Measurements from ENCODE around the gene ZNF202. TPM values are rescaled to one million over a fixed set of nuclear protein-coding genes. Genes with fewer than 3 reads are reported as not detected.

The ZNF202 gene
- 10.6 TPM for total RNA-seq
- long read RNA-seq, partial matches to known transcripts: 1 of 10 reads
- long read RNA-seq, other reads (novel, unspliced or antisense): 7 of 10 reads

DNA sequence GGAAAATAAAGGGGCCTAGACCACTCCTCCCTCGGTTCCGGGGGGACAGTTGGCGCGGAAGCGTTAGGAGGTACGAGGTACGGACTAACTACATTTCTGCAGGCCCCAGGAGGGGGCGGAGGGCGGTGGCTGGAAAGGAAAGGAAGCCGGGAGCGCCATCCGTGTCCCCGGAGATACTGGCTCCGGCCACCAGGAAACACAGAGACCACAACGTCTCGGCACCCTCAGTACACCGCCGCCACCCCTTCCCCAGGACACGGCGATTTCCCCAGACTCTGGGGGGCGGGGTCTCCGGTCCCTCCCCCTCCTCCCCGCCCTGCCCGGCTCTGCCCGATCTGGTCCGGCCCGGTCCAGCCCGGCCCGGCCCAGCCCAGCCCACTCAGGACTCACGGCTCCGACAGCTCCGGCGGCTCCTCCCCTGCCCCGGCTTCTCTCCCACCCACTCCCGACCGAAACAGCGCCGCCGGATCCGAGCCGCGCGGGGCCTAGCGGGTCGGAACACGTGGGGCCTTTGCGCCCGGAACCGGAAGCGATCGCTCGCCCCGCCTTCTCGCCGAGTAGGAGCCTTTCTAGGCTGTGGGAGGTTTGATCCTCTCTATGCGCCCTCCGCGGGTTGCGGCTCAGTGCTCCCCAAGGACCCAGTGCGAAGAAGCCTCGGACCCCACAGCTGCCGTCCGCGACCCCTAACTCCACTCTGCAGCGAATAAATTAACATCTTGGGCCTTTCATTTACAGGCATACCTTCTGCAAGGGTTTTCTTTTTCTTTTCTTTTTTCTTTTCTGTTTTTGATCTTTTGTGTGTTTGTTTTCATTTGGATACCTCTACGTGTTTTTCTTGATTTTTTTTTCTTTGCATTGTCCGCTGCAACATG is at the start of gene ZNF202:
Gene ZNF202 (minus strand): TSS at position 502 of the 872 bp plus-strand sequence. CDS start 10,772 bp downstream, outside the sequence.
- H3K9me3 ChIP-seq: no peaks in the 10 kb centered on the region
- H3K4me3 ChIP-seq: peak within 1 kb of the TSS; percentile 98
- intact Hi-C loops (cut with DNase I): no loop called here
- peak; percentile 96 for DNase-seq
- TF ChIP-seq, protein P1, sequence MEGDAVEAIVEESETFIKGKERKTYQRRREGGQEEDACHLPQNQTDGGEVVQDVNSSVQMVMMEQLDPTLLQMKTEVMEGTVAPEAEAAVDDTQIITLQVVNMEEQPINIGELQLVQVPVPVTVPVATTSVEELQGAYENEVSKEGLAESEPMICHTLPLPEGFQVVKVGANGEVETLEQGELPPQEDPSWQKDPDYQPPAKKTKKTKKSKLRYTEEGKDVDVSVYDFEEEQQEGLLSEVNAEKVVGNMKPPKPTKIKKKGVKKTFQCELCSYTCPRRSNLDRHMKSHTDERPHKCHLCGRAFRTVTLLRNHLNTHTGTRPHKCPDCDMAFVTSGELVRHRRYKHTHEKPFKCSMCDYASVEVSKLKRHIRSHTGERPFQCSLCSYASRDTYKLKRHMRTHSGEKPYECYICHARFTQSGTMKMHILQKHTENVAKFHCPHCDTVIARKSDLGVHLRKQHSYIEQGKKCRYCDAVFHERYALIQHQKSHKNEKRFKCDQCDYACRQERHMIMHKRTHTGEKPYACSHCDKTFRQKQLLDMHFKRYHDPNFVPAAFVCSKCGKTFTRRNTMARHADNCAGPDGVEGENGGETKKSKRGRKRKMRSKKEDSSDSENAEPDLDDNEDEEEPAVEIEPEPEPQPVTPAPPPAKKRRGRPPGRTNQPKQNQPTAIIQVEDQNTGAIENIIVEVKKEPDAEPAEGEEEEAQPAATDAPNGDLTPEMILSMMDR (IDR thresholded peaks at IDR 0.05): peak; percentile 11
- peak within 1 kb of the TSS; percentile 81 for H3K27ac ChIP-seq
- no peaks in the 10 kb centered on the region for H3K27me3 ChIP-seq (ENCODE audit: low read depth)
- H3K36me3 ChIP-seq: peaks cover 5% of the 10 kb centered on the region
- peaks cover 22% of the 10 kb centered on the region for H3K4me1 ChIP-seq
- peak; percentile 99 for ATAC-seq

DNA sequence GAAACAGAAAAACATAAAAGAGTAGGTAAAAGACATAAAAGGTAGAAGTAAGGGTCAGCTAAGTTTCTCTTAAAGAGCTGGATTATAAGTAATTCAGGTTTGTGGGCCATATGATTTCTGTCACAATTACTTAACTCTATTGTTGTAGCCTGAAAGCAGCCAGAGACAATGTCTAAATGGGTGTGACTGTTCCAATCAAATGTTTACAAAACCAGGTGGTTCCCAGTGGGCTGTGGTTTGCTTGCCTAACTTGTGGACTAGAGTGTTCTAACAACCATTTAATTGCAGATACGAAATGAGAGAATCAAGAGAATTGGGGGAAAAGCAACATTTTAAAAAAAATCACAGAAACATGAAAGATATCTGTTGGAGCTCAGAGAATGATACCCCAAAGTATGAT is 42.1 kb upstream of the ZNF202 start:
- Histone ChIP-seq H3K27me3 (ENCODE audit: low read depth) (no peaks in the 10 kb centered on the region), H3K36me3 (no peaks in the 10 kb centered on the region), H3K27ac (no peak overlapping the region), H3K4me3 (no peak overlapping the region), H3K4me1 (no peaks in the 10 kb centered on the region), H3K9me3 (no peaks in the 10 kb centered on the region)
- DNase-seq (no peak), ATAC-seq (no peak)
- intact Hi-C loops (cut with DNase I): no loop called here
- TF ChIP-seq, protein P1 (IDR thresholded peaks at IDR 0.05): no peak

DNA sequence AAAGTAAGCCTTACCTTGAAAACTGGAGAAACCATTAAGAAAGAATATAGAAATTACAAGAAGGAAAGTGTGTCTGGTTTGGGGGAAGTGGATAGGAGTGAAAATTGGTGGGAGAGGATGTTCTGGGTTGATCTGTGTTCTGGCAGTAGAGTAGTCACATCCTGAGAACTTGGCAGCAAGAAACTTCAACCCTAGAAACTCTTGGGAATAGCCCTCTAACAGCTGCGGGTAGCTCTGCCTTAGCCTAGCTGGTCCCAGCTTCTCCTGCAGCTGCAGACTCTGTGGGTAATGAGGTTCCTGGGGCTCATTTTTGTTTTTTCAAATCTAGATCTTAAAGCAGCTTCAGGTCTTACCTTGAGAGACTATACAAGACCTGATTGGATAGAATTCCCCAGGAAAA is 37.1 kb upstream of the ZNF202 start:
- H3K36me3 ChIP-seq: no peaks in the 10 kb centered on the region
- H3K4me1 ChIP-seq: no peaks in the 10 kb centered on the region
- TF ChIP-seq, protein P1 (IDR thresholded peaks at IDR 0.05): no peak
- no peak for DNase-seq
- no peaks in the 10 kb centered on the region for H3K27me3 ChIP-seq (ENCODE audit: low read depth)
- intact Hi-C loops (cut with DNase I): no loop called here
- H3K27ac ChIP-seq: no peak overlapping the region
- H3K4me3 ChIP-seq: no peak overlapping the region
- H3K9me3 ChIP-seq: no peaks in the 10 kb centered on the region
- no peak for ATAC-seq

DNA sequence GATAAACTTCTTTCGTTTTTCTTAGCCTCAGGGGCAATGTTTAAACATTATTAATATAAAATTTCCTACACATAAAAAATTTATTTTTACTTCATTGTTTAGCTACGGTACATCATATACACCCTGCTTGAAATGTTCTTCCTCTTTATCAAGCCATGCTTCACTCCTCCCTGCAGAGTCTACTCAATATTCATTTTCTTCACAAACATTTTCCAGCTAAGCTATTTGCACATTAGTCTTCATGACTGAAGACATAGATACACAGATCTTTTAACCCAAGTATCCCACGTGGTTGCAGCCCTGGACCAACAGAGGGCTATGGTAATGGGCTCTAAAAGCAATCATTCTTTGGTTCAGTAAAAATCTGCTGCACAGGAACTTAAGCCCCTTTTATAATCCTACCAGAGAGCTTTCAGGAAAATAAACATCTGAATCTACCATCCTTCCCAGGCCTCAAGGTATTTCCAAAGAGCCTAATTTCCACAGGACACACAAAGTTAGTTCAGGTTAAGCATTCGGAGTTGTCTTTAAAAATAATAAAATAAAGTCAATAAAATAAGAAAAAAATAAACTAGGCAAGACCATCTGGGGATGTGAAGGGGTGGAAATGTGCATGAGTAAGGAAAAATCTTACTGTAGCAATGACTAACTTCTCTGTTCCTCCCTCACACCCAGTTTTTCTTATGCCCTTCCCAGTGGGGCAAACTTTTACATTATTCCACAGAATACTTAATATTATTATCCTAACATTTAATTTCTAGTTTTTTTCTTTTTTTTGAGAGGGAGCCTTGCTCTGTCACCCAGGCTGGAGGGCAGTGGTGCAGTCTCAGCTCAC is 34.5 kb upstream of the ZNF202 start:
- H3K36me3 ChIP-seq: no peaks in the 10 kb centered on the region

DNA sequence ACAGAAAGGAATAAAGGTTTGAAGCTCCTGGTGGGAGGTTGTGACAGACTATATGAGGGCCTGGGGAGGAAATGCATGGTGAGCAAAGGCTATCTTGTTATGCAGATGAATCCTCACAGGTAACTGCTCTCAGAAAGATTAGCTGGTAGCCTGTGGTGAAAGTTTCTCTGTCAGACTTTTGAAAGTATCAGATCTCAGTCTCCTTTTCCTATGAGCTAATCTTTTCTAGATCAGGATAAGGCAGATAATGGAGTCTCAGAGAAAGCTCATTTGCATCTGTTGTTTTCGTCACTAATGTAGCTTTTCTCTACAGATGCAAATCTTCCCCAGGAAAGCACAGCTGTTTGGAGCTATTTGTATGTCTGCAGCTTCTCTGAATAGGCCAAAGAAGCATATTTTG is 33.8 kb upstream of the ZNF202 start:
- TF ChIP-seq, protein P1 (IDR thresholded peaks at IDR 0.05): no peak
- Histone ChIP-seq H3K9me3 (no peaks in the 10 kb centered on the region), H3K4me3 (no peak overlapping the region), H3K27me3 (ENCODE audit: low read depth) (no peaks in the 10 kb centered on the region), H3K4me1 (no peaks in the 10 kb centered on the region), H3K27ac (no peak overlapping the region), H3K36me3 (no peaks in the 10 kb centered on the region)
- intact Hi-C loops (cut with DNase I): no loop called here
- DNase-seq (no peak), ATAC-seq (no peak)

More for the DNA sequence above, 34.5 kb upstream of the ZNF202 start:
- TF ChIP-seq, protein P1 (IDR thresholded peaks at IDR 0.05): no peak
- intact Hi-C loops (cut with DNase I): no loop called here
- H3K4me1 ChIP-seq: no peaks in the 10 kb centered on the region
- no peak for ATAC-seq
- no peaks in the 10 kb centered on the region for H3K27me3 ChIP-seq (ENCODE audit: low read depth)
- H3K27ac ChIP-seq: no peak overlapping the region
- H3K9me3 ChIP-seq: no peaks in the 10 kb centered on the region
- no peak for DNase-seq
- H3K4me3 ChIP-seq: no peak overlapping the region
